ENCODE data around the gene SCFD2.

SCFD2 gene

GRCh38 chr4:52979821-52980590 is 385.9 kb downstream of the SCFD2 start:
- no peak for DNase-seq

DNA sequence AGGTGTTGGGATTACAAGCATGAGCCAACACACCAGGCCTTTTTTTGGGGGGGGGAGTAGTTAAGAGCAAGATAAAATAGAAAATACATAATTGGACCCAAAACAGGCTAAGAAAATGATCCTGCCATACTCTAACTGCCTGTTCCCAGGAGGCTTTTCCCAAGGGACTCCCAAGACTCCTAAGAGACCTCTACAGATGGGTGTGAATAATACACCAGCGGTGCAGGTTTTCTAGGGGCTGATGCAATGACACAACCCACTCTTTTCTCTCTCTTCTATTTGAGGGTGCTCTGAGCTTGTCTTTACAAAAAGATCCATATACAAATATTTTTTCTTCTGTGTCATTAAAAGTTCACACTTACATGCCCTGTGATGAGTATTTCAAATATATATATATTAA is 386.8 kb downstream of the SCFD2 start:
- no peak for DNase-seq

- no peak for DNase-seq
Measured at GRCh38 chr4:52977252-52977651, 388.6 kb downstream of the SCFD2 start.

DNA sequence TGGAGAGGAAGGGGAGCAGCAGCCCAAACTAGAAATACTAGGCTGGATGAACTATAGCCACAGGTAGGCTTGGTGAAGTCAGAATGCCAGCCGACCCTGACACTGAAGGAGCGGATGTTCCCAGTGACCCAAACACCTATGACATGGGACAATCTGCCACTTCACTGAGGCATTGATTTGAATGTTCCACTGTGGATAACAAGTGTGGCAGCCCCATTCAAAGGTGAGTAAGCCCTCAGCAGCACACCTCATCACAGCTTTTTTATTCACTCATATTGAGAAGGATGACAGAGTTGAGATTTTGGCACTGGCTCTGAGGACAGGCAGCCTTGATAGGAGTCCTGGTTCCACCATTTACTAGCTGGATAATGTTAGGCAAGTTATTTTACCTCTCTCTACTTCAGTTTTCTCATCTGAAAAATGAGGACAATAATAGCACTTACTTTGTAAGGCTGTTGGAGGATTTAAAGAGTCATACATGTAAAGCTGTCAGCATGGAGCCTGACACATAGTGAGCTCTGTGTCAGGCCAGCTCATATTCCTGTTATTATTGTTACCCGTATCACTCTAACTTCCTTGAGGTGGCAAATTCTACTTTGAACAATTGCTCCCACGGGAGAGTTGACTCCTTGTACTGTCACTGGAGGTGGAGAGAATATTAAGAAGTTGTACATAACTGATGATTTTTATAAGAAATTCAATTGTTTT is 389.2 kb downstream of the SCFD2 start:
- DNase-seq, result no peak

GRCh38 chr4:52968691-52969090 is 397.2 kb downstream of the SCFD2 start:
- no peak for DNase-seq

DNA sequence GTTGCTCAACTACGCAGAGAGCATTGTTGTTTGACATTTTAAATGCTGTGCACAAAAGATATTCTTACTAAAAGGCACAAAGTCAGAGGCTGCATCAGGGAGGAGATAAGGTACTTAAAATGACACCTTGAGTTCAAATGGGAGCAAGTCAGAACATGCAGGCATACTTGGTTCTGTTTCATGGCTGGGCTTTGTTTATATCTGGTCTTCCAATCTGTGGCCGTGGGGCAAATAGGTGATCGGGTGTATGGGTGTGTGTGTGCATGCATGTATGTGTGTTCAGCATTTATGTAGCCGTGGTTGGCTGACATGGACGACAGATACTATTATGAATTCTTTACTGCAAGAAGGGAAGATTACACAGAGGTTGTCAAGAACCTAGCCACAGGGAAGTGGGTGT is 397.6 kb downstream of the SCFD2 start:
- no peak for DNase-seq

GRCh38 chr4:52966781-52967180 is 399.1 kb downstream of the SCFD2 start:
- DNase-seq, result no peak

DNA sequence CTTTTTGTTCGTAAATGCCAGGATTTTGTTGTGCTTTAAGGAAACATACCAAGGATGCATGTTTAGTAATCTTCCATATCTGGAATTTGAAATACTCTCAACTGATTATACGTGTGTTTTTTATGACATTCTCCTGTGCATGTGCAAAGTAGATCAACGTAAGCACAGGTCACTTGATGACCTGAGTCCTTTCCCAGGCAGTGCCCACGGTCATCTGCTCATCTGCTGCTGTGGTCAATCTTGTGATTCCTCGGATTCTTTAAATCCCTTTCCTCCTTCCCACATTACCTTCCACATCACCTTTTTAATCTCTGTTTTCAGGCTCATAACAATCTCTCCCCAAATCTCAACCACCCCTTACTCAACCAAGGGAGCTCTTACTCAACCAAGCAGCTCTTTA is 399.7 kb downstream of the SCFD2 start:
- DNase-seq, result no peak

DNA sequence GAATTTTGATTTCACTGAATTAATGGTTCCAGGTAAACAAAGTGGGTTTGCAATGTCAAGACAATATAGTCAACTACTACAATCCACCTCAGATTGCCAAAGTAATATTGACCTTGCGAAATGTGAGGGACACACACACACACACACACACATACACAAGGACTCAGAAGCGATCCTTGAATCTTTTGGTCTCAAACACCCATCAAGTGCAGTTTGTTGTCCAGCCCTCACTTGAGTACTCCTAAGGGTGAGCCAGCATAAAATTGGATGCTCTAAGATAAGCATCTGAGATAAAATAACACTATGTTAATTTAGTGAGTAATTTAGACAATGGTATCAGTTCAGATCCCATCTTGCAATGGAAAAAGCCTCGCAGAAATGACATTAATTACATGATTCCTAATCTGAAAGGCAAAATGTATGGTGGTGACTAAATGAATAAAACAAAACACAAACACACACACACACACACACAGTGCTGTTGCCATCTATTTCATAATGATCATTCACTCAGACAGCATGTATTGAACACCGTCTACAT is 401.2 kb downstream of the SCFD2 start:
- DNase-seq, result no peak

DNA sequence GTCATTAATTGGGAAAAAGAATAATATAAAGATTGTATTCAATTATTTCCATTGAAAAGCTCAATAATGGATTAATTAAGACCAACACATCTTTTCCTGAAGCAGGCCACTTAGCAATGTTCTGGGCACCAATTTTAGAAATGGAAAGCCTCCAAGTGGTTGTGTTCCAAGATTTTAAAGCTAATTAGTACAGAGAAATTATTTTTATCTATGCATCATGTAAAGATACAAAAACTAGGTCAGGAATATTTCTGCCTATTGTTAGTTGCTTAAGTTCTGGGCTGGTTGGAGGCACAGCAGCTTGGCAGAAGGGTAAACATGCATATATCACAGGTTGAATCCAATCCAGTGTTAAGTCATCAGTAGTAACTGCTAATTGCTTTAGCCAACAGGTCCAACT is 401.9 kb downstream of the SCFD2 start:
- DNase-seq, result no peak

DNA sequence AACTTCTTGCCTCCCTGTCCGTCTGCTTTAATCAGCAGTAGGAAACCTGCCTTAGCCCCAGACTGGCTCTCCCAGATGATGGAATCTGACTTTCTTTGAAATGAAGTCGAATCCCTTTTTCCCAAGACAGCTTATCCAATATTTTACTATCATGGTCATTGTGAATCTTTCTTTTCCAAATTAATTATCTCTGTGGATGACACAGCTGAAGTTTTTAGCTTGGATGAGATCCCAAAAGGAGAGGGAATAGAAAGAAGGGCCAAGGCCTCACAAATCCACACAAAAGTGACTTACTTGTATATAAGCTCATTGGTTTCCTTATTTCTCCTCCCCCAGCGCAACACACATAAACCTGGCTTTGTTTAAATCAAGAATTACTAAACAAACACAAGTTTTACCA is 403.1 kb downstream of the SCFD2 start:
- no peak for DNase-seq

GRCh38 chr4:52961666-52962412 is 404.0 kb downstream of the SCFD2 start:
- no peak for DNase-seq

DNA sequence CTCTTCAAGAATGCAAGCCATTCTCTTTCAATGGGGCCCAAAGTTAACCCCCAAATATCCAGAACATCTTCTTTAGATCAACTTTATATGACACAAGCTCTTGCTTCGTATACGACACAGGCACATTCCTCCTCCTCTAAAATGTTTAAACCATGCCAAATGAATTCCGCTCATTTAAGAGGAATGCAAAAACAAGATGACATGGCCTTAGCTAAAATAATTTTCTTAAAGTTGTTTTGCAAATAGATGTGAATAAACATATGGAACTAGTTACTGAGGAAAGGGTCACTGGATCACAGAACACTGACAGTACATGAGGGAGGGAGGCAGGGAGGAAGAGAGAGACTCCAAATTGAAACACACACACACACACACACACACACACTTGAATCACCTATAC is 406.3 kb downstream of the SCFD2 start:
- DNase-seq, result no peak

- no peak for DNase-seq
Measured at GRCh38 chr4:52957835-52958631, 407.8 kb downstream of the SCFD2 start.

DNA sequence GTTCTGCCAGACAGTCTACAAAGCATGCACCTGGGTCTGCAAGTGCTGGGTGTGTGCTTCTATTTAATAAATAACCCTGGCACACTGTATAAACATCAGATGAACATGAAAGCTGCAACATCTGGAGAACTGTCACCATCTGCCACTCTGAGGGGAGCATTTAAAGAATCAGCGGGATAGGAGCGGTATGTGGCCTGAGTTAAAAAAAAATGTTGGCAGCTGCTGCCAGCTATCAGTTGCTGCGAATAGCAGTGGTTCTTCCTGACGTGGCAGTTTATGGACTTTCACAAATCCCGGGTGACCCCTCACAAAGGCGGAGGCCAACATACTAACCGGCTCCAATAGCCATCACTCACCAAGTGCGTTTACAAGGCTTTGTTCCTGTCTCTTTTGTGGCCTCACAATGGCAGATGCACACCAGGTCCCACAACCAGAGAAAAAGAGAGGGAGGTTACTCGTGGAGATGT is 408.6 kb downstream of the SCFD2 start:
- DNase-seq, result no peak

- DNase-seq, result no peak
Measured at GRCh38 chr4:52956691-52957090, 409.2 kb downstream of the SCFD2 start.

DNA sequence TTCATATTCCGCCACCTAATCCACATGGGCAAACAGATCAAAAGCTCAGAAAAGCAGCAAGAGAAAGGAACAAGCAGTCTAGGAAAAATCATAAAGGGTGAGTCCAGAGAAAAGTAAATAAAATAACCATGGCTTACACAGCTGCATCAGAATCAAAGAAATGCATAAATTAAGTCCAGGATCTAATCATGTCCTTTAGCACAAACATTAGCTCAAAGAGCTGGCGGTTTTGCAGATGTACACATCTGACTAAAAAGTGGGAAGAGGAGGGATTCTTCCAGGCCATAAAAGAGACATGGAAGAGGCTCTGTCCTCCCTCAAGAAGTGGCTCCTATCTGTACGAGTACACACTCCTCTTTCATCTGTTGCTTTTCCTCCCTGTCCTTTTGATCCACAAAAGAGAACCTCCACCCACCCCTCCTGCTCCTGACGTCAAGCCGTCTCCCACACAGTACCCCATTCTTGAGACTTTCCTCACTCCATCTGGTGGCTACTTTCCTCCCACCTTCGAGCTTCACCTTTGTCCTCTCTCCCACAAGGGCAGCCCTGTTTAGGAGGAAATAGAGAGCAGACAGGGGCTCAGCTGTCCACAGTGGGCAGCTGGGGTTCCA is 411.2 kb downstream of the SCFD2 start:
- DNase-seq, result no peak

DNA sequence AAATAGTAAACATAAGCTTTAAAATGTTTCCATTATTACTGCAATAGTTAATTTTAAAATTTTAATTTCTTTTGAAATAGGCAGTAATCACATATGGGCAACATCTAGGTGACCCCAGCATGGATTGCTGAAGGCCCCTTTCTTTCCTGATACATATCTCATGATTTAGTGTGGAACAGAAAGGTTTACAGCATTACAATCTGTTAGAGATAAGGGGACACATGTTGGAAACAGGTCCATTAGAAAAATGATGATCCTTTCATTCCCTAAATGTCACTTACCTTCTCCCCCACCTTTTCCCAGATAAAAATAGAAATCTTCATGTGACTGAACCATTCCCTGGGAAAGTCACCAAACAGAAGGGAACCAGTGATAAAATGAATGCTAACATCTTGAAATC is 413.3 kb downstream of the SCFD2 start:
- DNase-seq, result no peak

- no peak for DNase-seq
Measured at GRCh38 chr4:52951016-52951415, 414.8 kb downstream of the SCFD2 start.

GRCh38 chr4:52950226-52950625 is 415.6 kb downstream of the SCFD2 start:
- DNase-seq, result no peak

GRCh38 chr4:52949336-52949735 is 416.5 kb downstream of the SCFD2 start:
- no peak for DNase-seq

- DNase-seq, result no peak
Measured at GRCh38 chr4:52948057-52948423, 417.8 kb downstream of the SCFD2 start.
